ENCODE results near the gene R3HDM2.

DNA sequence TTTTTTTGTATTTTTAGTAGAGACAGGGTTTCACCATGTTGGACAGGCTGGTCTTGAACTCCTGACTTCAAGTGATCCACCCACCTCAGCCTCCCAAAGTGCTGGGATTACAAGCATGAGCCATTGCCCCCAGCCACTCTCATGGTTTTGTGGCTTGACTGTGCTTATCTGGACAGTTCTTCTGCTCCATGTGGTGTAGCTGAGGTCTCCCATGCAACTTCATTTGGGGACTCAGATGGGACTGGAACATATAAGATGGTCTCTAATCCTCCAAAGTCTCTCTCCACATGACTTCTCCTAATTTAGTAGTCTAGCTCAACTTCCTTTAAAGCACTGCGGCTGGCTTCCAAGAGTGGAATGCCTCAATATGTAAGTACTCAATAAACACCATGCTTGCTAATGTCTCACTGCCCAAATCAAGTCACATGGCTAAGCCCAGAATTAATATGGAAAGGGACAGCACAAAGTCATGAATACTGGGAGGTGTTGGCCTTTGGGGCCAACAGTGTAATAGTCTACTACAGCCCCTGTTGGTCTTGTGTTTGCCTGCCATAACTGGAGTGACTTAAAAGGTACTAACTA, 11.1 kb upstream of the R3HDM2 start:
- TF ChIP-seq GABPA (IDR thresholded peaks at IDR 0.05 in 1 of 2, conservative IDR thresholded peaks at IDR 0.05 in 1 of 2) (no peak), EGR1 (IDR thresholded peaks at IDR 0.05; ENCODE audit: low read depth in 2 of 2) (no peak)

All from liver (tissue), 2 donors.